Vagina (tissue), 2 donors: ENCODE measurements around the gene INPP5F. TPM values are rescaled to one million over a fixed set of nuclear protein-coding genes. Genes with fewer than 3 reads are reported as not detected.

ENCODE experiments used
- DNase-seq, 2 donors: peaks; one replicate each; pipeline ENCODE4 v3.0.0-alpha.2; 2017; ENCODE audit errors: extremely low spot score in 2 of 2
- H3K27ac ChIP-seq: fragments of 200-600 bp; sonication (generic); one replicate; pipeline ENCODE4 v1.5.1; 2019
- H3K27me3 ChIP-seq: fragments of 200-600 bp; sonication (generic); one replicate; pipeline ENCODE4 v1.5.1; 2019
- H3K36me3 ChIP-seq, 2 donors: fragments of 200-600 bp; sonication (generic); one replicate each; pipeline ENCODE4 v1.5.1; 2017 to 2019
- H3K4me1 ChIP-seq: fragments of 200-600 bp; sonication (generic); one replicate; pipeline ENCODE4 v1.5.1; 2019
- H3K4me3 ChIP-seq, 2 donors: fragments of 200-600 bp; sonication (generic); 1 replicate in 1 of 2; 2 replicates in 1 of 2; pipeline ENCODE4 v1.5.1; 2016 to 2019
- H3K9me3 ChIP-seq: fragments of 200-600 bp; sonication (generic); one replicate; pipeline ENCODE4 v1.5.1; 2019
- CTCF ChIP-seq, 3 experiments: fragments of 450-650 bp in 2 of 3; fragments of 200-600 bp in 1 of 3; sonication (generic) in 1 of 3; IDR thresholded peaks; one replicate each; pipeline ENCODE4 v1.5.1; 2017 to 2019; ENCODE audit warnings: antibody characterized with exemption in 3 of 3, mild to moderate bottlenecking in 2 of 3, moderate library complexity in 2 of 3
- POLR2A ChIP-seq, 2 donors: fragments of 450-650 bp; IDR thresholded peaks; one replicate each; pipeline ENCODE4 v1.6.1; 2017; ENCODE audit warnings: antibody characterized with exemption in 2 of 2, mild to moderate bottlenecking in 2 of 2, moderate library complexity in 2 of 2
- POLR2AphosphoS5 ChIP-seq, 2 donors: sonication (generic); formaldehyde crosslinking; IDR thresholded peaks; one replicate each; pipeline ENCODE4 v1.9.0; 2017; ENCODE audit warnings: antibody characterized with exemption in 2 of 2, mild to moderate bottlenecking in 2 of 2, low read depth in 1 of 2; ENCODE audit not compliant: insufficient read depth in 1 of 2
- intact Hi-C: fragments of 100-400 bp; cut with DNase I; formaldehyde crosslinking; loops from one replicate; pipeline ENCODE4 v1.15.1; 2023
- total RNA-seq: library from RNA; depleted of rRNA; stranded (reverse); fragments of >200 nt; gene quantifications from one replicate; pipeline ENCODE4 v1.2.3, GENCODE V29; 2016

The INPP5F gene
- total RNA-seq, 1 donor from 2014 or later = 18.4 TPM

GRCh38 chr10:119761106-119761505, 35.3 kb downstream of the INPP5F start:
- H3K4me3 ChIP-seq = no peak overlapping the region
- DNase-seq = no peak
- peak overlapping the region; percentile 57 for H3K27ac ChIP-seq
- H3K36me3 ChIP-seq = no peaks in the 10 kb centered on the region
- intact Hi-C loops = no loop called here
- H3K9me3 ChIP-seq = no peaks in the 10 kb centered on the region
- H3K4me1 ChIP-seq = peaks cover 8% of the 10 kb centered on the region
- no peaks in the 10 kb centered on the region for H3K27me3 ChIP-seq
- TF ChIP-seq POLR2A (IDR thresholded peaks at IDR 0.05) (no peak), CTCF (IDR thresholded peaks at IDR 0.05) (no peak), POLR2AphosphoS5 (IDR thresholded peaks at IDR 0.05; ENCODE audit: insufficient read depth in 1 of 2, low read depth in 1 of 2) (peak; percentile 52 to 87)

GRCh38 chr10:119762035-119762434, 36.2 kb downstream of the INPP5F start:
- H3K36me3 ChIP-seq = no peaks in the 10 kb centered on the region
- H3K4me1 ChIP-seq = peaks cover 8% of the 10 kb centered on the region
- H3K27me3 ChIP-seq = no peaks in the 10 kb centered on the region
- DNase-seq = no peak
- intact Hi-C loops = no loop called here
- no peak for TF ChIP-seq POLR2A (IDR thresholded peaks at IDR 0.05)
- TF ChIP-seq POLR2AphosphoS5 (IDR thresholded peaks at IDR 0.05; ENCODE audit: insufficient read depth in 1 of 2, low read depth in 1 of 2) = no peak
- TF ChIP-seq CTCF (IDR thresholded peaks at IDR 0.05) = no peak
- peak overlapping the region; percentile 57 for H3K27ac ChIP-seq
- no peaks in the 10 kb centered on the region for H3K9me3 ChIP-seq
- H3K4me3 ChIP-seq = no peak overlapping the region

GRCh38 chr10:119762805-119763798, 37.3 kb downstream of the INPP5F start:
- Histone ChIP-seq H3K4me3 (no peak overlapping the region), H3K4me1 (peaks cover 13% of the 10 kb centered on the region), H3K9me3 (no peaks in the 10 kb centered on the region), H3K27me3 (no peaks in the 10 kb centered on the region), H3K36me3 (no peaks in the 10 kb centered on the region), H3K27ac (peak overlapping the region; percentile 57)
- TF ChIP-seq POLR2AphosphoS5 (IDR thresholded peaks at IDR 0.05; ENCODE audit: insufficient read depth in 1 of 2, low read depth in 1 of 2) = no peak
- no peak for TF ChIP-seq POLR2A (IDR thresholded peaks at IDR 0.05)
- TF ChIP-seq CTCF (IDR thresholded peaks at IDR 0.05) = no peak
- DNase-seq = no peak
- intact Hi-C loops = no loop called here

- intact Hi-C loops = no loop called here
- no peak for TF ChIP-seq CTCF (IDR thresholded peaks at IDR 0.05)
- no peak for TF ChIP-seq POLR2A (IDR thresholded peaks at IDR 0.05)
- no peak for TF ChIP-seq POLR2AphosphoS5 (IDR thresholded peaks at IDR 0.05; ENCODE audit: insufficient read depth in 1 of 2, low read depth in 1 of 2)
- Histone ChIP-seq H3K27me3 (no peaks in the 10 kb centered on the region), H3K4me3 (no peak overlapping the region), H3K36me3 (no peaks in the 10 kb centered on the region), H3K4me1 (peaks cover 35% of the 10 kb centered on the region), H3K9me3 (no peaks in the 10 kb centered on the region), H3K27ac (peak overlapping the region; percentile 24)
- DNase-seq = no peak
Measured at GRCh38 chr10:119768455-119769094, 42.7 kb downstream of the INPP5F start.
